ENCODE measurements around the gene SUFU. TPM values are rescaled to one million over a fixed set of nuclear protein-coding genes. Genes with fewer than 3 reads are reported as not detected.

SUFU gene
- total RNA-seq, 1 donor from 2014 or later = 11.5 TPM

DNA sequence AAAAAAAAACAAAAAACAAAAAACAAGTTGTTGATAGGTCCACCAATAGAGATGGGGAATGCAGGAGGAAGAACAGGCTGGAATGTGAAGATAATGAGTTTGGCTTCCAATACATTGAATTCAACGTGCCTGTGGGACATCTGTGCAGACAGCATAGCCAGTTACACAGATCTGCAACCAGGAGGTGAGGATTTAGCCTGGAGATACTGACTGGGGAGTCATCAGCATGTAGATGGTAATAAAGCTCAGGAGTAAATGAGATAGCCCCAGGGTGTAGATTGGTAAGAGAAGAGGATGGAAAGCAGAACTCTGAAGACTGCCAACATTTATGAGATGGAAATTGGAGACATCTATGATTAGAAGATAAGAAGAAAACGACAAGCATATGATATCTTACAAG, 135.8 kb downstream of the SUFU start:
- no peak overlapping the region for H3K27ac ChIP-seq
- Mint-ChIP-seq H3K36me3 (peaks cover 2% of the 10 kb centered on the region), H3K27ac (no peak overlapping the region), H3K27me3 (ENCODE audit: insufficient read depth, low read depth) (peaks cover 9% of the 10 kb centered on the region), H3K4me3 (no peak overlapping the region), H3K4me1 (peaks cover 13% of the 10 kb centered on the region), H3K9me3 (no peaks in the 10 kb centered on the region)
- no peaks in the 10 kb centered on the region for H3K36me3 ChIP-seq
- H3K9me3 ChIP-seq (ENCODE audit: low read depth) = no peaks in the 10 kb centered on the region
- no peak overlapping the region for H3K4me2 ChIP-seq
- peaks cover under 1% of the 10 kb centered on the region for H4K20me1 ChIP-seq (ENCODE audit: low read depth)
- H3K4me3 ChIP-seq = no peak overlapping the region
- H3K4me1 ChIP-seq = peaks cover 5% of the 10 kb centered on the region
- H3K27me3 ChIP-seq = no peaks in the 10 kb centered on the region
- H2AFZ ChIP-seq (replicated peaks) = no peak overlapping the region
- H3K79me2 ChIP-seq (ENCODE audit: low read depth) = peaks cover 12% of the 10 kb centered on the region
- H3K9ac ChIP-seq = no peak overlapping the region
- peaks cover 62% of the 10 kb centered on the region for H3F3A ChIP-seq (ENCODE audit: low read depth)
- no peak for DNase-seq (ENCODE audit: low spot score)
- TF ChIP-seq EZH2 (IDR thresholded peaks at IDR 0.05) (no peak), EZH2phosphoT487 (IDR thresholded peaks at IDR 0.05) (no peak)
- TF ChIP-seq, protein P1, sequence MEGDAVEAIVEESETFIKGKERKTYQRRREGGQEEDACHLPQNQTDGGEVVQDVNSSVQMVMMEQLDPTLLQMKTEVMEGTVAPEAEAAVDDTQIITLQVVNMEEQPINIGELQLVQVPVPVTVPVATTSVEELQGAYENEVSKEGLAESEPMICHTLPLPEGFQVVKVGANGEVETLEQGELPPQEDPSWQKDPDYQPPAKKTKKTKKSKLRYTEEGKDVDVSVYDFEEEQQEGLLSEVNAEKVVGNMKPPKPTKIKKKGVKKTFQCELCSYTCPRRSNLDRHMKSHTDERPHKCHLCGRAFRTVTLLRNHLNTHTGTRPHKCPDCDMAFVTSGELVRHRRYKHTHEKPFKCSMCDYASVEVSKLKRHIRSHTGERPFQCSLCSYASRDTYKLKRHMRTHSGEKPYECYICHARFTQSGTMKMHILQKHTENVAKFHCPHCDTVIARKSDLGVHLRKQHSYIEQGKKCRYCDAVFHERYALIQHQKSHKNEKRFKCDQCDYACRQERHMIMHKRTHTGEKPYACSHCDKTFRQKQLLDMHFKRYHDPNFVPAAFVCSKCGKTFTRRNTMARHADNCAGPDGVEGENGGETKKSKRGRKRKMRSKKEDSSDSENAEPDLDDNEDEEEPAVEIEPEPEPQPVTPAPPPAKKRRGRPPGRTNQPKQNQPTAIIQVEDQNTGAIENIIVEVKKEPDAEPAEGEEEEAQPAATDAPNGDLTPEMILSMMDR (IDR thresholded peaks at IDR 0.05) = no peak

DNA sequence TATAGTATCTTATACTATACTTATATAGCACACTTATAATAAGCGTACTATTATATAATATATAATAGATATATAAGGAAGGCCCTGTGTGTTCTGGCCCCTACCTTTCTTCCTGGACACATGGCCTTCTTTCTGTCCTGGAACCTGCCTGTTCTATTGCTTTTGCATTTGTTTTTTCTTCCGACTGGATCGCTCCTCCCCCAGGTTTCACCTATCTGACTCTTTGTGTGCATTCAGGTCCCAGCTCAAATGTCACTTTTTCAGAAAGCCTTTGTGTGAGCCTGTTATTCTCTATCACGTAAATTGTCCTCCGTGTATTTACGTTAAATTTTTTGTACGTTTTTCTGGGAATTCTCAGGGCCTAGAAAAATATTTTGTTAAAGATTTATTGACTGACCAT, 137.6 kb downstream of the SUFU start:
- H3F3A ChIP-seq (ENCODE audit: low read depth) = peaks cover 68% of the 10 kb centered on the region
- H2AFZ ChIP-seq (replicated peaks) = peak overlapping the region; percentile 7
- no peaks in the 10 kb centered on the region for H3K27me3 ChIP-seq
- Mint-ChIP-seq H3K4me3 (peak overlapping the region; percentile 92), H3K27ac (peak overlapping the region; percentile 82), H3K4me1 (peaks cover 18% of the 10 kb centered on the region), H3K36me3 (no peaks in the 10 kb centered on the region), H3K27me3 (ENCODE audit: insufficient read depth, low read depth) (peaks cover 8% of the 10 kb centered on the region), H3K9me3 (no peaks in the 10 kb centered on the region)
- H3K36me3 ChIP-seq = no peaks in the 10 kb centered on the region
- peaks cover 10% of the 10 kb centered on the region for H3K4me1 ChIP-seq
- DNase-seq (ENCODE audit: low spot score) = no peak
- H4K20me1 ChIP-seq (ENCODE audit: low read depth) = peaks cover 19% of the 10 kb centered on the region
- peak overlapping the region; percentile 14 for H3K27ac ChIP-seq
- H3K79me2 ChIP-seq (ENCODE audit: low read depth) = peaks cover 31% of the 10 kb centered on the region
- TF ChIP-seq, protein P1 (IDR thresholded peaks at IDR 0.05) = no peak
- TF ChIP-seq EZH2 (IDR thresholded peaks at IDR 0.05) (no peak), EZH2phosphoT487 (IDR thresholded peaks at IDR 0.05) (no peak)
- peak overlapping the region; percentile 94 for H3K4me3 ChIP-seq
- H3K4me2 ChIP-seq = peak overlapping the region; percentile 94
- H3K9me3 ChIP-seq (ENCODE audit: low read depth) = no peaks in the 10 kb centered on the region
- H3K9ac ChIP-seq = no peak overlapping the region

DNA sequence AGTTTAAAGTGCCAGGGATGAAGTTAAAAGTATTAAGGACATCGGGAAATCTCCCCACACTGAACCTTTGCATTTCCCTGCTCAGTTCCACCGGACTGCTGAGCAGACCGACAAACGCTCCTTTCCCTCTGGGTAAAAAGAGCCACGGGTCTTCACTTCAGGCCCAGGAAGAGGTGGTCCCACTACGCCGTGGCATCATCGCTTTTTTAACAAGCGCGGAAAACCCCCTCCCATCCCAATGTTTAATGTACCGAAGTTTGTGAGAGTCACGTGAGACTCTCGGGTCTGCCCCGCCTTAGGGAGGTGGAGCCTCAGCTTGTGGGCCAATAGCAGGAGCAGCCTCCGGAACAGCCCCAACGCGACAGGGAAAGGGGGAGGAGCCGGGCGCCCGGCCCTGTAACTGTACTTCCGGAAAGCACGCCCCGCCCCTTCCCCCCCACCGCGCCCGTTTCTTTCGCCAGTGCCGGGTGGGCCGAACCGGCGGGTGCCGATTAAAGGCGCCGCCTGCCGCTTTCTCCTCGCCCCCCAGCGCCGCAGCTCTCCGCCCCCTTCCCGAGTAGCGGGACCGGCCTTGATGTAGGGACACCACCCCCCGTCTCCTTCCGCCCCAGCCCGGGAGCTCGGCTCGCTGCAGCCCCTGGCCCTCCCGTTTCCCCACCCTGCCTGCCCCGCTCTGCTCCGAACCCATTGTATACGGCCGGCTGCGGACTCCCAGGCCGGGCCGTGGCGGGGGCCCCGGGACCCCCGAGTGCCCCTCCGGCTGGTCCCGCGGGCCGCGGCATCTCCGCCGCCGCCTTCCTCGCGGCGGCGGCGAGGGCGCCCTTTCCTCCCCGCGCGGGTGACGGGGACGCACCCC, 138.3 kb downstream of the SUFU start:
- H3K4me1 ChIP-seq = peaks cover 17% of the 10 kb centered on the region
- H2AFZ ChIP-seq (replicated peaks) = peak overlapping the region; percentile 7
- TF ChIP-seq, protein P1 (IDR thresholded peaks at IDR 0.05) = no peak
- TF ChIP-seq EZH2 (IDR thresholded peaks at IDR 0.05) = peak; percentile 6
- H3K27me3 ChIP-seq = no peaks in the 10 kb centered on the region
- peaks cover 38% of the 10 kb centered on the region for H3K79me2 ChIP-seq (ENCODE audit: low read depth)
- no peaks in the 10 kb centered on the region for H3K36me3 ChIP-seq
- H3K27ac Mint-ChIP-seq = peak overlapping the region; percentile 82
- no peaks in the 10 kb centered on the region for H3K9me3 Mint-ChIP-seq
- H3K4me3 ChIP-seq = peak overlapping the region; percentile 94
- H3K27me3 Mint-ChIP-seq (ENCODE audit: insufficient read depth, low read depth) = peaks cover 13% of the 10 kb centered on the region
- peaks cover 68% of the 10 kb centered on the region for H3F3A ChIP-seq (ENCODE audit: low read depth)
- H3K27ac ChIP-seq = peak overlapping the region; percentile 94
- DNase-seq (ENCODE audit: low spot score) = peak; percentile 98
- peak overlapping the region; percentile 92 for H3K4me3 Mint-ChIP-seq
- no peaks in the 10 kb centered on the region for H3K9me3 ChIP-seq (ENCODE audit: low read depth)
- peak overlapping the region; percentile 71 for H3K9ac ChIP-seq
- H3K4me1 Mint-ChIP-seq = peaks cover 25% of the 10 kb centered on the region
- peak overlapping the region; percentile 94 for H3K4me2 ChIP-seq
- H3K36me3 Mint-ChIP-seq = peaks cover 2% of the 10 kb centered on the region
- peaks cover 26% of the 10 kb centered on the region for H4K20me1 ChIP-seq (ENCODE audit: low read depth)
